GM12875 (cell line): Measurements from ENCODE around the gene PHYKPL.

Experiments
- H3K4me3 ChIP-seq: one replicate; pipeline ENCODE4 v1.5.1; 2011; ENCODE audit warnings: low read depth, low read length, control low read depth
- TF ChIP-seq, protein P1 (sequence below): IDR thresholded peaks from 2 replicates; pipeline ENCODE4 v1.5.1; 2011; ENCODE audit warnings: low read depth, mild to moderate bottlenecking, control low read depth, inconsistent platforms, low read length, moderate library complexity, borderline replicate concordance; ENCODE audit not compliant: insufficient read depth

The PHYKPL gene

DNA sequence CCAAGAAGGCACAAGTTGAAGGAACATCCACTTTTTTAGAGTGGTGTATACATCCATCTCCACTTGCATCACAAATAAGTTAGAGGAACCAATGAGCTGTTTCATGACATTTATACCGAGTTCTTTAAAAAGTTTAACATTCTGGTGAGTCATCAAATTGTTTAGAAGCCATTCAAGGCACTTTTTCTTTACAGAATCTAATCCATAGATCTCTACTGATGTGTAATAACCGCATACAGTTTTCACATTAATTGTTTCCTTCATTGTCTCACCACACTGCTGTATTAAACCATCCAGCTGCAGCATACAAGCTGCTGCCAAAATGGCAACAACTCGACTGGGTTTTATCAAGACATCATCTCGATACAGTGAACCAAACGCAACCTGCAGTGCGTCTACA lies 46.2 kb downstream of the PHYKPL start:
- H3K4me3 ChIP-seq, result no peak overlapping the region
- TF ChIP-seq, protein P1, sequence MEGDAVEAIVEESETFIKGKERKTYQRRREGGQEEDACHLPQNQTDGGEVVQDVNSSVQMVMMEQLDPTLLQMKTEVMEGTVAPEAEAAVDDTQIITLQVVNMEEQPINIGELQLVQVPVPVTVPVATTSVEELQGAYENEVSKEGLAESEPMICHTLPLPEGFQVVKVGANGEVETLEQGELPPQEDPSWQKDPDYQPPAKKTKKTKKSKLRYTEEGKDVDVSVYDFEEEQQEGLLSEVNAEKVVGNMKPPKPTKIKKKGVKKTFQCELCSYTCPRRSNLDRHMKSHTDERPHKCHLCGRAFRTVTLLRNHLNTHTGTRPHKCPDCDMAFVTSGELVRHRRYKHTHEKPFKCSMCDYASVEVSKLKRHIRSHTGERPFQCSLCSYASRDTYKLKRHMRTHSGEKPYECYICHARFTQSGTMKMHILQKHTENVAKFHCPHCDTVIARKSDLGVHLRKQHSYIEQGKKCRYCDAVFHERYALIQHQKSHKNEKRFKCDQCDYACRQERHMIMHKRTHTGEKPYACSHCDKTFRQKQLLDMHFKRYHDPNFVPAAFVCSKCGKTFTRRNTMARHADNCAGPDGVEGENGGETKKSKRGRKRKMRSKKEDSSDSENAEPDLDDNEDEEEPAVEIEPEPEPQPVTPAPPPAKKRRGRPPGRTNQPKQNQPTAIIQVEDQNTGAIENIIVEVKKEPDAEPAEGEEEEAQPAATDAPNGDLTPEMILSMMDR, result no peak

DNA sequence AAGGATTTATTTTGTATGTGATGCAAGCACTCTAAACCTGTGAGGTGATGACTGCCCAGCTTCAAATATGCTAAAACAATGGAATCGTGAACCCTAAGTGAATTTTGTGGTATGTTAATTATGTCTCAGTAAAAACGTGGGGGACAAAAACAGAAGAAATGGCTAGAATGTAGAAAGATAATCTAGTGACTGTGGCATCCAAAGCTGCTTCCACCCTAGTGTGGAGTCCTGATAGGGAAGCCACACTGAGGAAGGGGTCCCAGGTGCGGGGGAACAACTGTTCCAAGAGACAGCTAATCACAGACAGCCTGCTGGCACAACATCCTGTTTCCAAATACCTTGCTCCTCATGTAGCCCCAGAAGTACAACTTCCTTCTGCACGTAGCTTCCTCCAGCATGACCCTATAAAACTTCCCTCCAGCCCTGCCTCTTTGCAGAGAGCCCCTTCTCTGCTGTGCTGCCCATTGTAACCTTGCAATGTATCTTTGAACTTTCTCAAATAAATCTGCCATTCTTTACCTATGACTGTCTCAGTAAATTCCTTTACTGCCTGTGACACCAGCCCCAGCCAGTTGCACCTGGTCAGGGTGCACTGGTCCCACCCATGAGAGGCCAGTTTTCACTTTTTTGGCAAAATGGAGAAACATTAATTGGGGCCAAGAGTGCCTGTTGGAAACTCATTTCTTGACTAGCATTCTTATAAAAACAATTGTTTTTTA lies 50.3 kb downstream of the PHYKPL start:
- no peak overlapping the region for H3K4me3 ChIP-seq
- TF ChIP-seq, protein P1, result no peak

DNA sequence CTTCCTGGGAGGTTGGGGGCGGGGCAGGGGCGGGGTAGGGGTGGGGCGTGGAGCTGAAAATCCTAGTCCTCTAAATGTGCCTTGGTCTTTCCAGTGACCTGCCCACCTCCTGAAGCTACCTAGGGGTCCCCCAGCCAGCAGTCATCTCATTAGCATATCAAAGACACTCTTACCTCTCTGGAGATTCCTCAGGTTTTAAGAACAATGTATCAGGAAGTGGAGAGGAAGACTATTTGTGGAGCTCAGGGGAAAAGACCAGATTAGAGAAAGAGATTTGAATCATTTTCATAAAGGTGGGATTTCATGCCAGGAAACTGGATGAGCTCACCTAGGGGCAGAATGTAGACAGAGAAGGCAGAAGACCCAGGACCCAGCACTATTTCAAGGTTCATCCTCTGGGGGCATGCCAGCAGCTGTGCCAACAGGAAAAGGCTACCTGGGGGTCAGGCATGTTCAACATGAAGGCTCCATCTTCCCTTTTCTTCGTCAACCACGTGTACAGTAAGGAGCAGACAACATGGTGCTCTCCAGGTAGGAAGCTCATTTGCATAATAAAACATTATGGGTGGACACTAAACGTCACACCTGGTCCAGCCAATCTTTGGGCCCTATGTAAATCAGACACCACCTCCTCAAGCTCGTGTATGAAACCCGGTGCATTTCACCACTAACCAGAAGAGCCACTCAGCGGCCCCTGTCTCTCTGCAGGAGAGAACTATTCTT lies 52.3 kb downstream of the PHYKPL start:
- H3K4me3 ChIP-seq, result no peak overlapping the region

DNA sequence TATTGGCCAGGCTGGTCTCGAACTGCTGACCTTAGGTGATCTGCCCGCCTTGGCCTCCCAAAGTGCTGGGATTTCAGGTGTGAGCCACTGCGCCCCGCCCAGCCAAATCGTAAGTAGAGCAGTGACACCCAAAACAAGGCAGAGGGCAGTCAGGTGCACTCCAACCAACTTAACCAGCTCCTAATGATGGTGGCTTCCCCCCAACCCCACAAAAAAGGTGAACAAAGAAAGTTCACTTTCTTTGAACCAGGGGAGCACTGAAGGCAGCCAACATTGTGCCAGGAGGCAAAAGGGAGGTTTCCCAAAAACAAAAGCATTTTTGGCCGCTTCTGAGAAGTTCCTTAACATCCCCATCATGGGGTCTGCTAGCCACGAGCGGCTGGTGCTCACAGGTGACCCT lies 55.0 kb downstream of the PHYKPL start:
- H3K4me3 ChIP-seq, result no peak overlapping the region
- TF ChIP-seq, protein P1, result no peak

More for the DNA sequence above, 52.3 kb downstream of the PHYKPL start:
- TF ChIP-seq, protein P1, result no peak

DNA sequence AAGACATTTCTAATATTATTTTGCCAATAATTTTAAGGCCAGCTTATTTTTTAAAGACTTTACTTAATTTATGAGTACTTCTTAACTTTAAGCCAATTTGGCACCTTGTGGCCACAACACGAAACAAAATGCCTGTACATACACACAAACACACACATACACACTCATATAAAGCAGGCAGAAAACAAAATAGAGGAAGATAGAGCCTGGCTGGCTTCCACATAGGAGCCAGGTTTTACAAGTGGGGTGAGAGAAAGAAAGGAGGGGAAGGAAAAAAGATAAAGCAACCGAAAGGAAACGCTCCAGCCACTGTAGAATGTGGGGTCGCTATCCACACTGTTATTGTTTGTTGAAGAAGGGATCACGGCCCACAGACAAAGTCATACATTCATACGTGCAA lies 55.8 kb downstream of the PHYKPL start:
- TF ChIP-seq, protein P1, result no peak
- no peak overlapping the region for H3K4me3 ChIP-seq

DNA sequence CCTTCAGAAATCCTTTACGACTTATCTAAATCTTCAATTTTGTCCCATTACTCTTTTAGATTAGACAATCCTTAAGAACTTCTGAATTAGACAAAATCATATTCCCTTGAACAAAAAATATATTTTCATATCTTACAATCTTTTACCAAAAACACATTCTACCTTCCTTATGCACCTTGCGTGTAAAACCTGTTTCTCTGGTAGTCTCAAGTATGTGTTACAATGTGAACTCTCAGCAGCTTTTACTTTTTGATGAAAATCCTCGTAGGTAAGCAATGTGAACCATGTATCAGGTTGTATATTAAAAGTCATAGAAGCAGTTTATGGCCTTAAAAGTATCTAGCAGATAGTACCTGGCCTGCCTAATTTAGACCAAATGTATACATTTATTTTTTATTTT lies 58.1 kb downstream of the PHYKPL start:
- TF ChIP-seq, protein P1, result no peak
- no peak overlapping the region for H3K4me3 ChIP-seq

DNA sequence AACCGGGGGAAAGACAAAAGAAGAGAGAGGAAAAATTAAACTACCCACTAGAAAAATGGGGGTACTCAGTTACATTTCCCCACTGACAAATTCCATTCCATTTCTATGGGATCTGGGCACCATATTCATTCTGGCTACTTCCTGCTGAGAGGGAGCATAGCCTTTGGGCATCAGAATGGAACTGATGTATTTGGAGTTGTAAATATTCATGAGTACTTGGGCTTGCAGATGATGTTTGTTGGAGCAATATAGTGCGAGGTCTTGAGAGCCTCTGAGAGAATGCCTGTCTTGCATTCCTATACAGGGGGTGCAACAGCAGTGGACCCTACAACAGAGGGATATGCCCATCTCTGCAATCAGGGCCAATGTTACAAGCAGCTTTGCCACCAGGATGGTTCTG lies 62.1 kb downstream of the PHYKPL start:
- TF ChIP-seq, protein P1, result no peak
- no peak overlapping the region for H3K4me3 ChIP-seq
